Stimulated activated CD8-positive, alpha-beta memory T cell treated with anti-CD3 and anti-CD28 coated beads, Interleukin-4, amount 100 ng/mL, for 4 hours (primary cell): Measurements from ENCODE around the gene GLYR1.
"Not testable (repeated sequence)": the region's sequence is repeated elsewhere in the genome, so short reads cannot be mapped to it uniquely, and the experiment has no call there.

Experiments used
- DNase-seq, 2 donors: peaks; one replicate each; pipeline ENCODE4 v3.0.0-alpha.2; 2020; ENCODE audit warnings: low read depth in 2 of 2, low spot score in 1 of 2

Gene GLYR1

DNA sequence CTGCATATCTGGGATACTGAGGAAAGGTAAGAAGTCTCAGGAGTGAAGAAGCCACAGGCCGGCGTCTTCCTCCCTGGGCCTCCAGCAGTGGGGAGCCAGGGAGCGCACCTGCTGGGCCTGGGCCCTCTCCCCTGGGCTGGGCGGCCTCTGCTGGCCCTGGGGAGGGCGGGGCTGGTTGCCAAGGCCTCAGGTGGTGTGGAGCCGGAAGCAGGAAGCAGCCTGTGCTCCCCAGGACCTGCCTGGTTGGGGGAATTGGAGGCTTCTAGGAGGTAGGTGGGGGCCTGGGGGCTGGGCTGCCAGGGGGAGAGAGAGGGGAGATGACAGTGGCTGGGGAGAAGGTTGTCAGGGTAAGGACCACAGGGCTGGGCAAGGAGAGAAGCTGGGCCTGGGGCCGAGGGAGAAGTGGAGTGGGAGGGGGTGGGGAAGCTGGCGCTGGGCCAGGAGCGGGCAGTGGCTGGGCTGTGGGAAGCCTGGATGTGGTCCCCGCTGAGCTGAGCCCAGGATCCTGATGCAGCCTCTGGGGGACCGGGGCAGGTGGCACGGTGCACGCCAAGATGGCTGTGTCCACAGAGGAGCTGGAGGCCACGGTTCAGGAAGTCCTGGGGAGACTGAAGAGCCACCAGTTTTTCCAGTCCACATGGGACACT lies 51.8 kb downstream of the GLYR1 start, which contains the start of gene SMIM22:
SMIM22 (plus strand) TSS at position 189 of the 647 bp plus-strand sequence; CDS start at position 555, 366 bp downstream.
- no peak for DNase-seq

DNA sequence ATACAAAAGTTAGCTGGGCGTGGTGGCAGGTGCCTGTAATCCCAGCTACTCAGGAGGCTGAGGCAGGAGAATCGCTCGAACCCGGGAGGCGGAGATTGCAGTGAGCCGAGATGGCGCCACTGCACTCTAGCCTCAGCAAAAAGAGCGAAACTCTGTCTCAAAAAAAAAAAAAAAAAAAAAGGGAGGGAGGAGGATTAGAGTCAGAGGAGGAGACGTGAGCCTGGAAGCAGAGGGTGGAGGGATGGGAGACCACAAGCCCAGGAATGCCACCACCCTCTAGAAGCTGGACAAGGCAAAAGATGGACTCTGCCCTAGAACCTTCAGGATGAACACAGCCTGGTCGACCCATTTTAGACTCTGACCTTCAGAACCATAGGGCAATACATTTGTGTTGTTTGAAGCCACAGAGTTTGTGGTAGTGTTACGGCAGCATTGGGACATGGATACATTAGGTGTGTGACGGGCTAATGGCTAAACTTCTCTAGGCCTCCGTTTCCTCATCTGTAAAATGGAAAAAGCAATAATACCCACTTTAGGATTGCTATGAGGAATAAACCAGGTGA lies 54.1 kb downstream of the GLYR1 start:
- no peak for DNase-seq

DNA sequence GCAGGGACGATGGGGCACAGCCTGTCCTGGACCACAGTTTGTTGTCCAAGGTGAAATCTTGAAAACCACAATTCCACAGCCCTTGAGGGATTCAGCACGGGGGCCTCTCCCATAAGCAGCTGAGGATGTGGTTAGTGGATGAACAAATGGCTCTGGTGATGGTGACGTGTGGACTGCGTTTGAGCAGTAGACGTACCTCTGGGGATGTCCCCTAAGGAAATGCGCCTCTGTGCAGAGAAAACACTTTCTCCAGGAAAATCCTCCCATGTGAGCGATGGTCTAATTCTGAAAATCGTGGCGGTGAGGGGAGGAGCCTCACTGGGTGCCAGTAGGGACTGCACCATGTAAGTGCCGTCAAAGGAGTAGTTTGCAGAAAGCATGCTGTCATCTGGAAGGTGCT lies 56.2 kb downstream of the GLYR1 start:
- no peak for DNase-seq

DNA sequence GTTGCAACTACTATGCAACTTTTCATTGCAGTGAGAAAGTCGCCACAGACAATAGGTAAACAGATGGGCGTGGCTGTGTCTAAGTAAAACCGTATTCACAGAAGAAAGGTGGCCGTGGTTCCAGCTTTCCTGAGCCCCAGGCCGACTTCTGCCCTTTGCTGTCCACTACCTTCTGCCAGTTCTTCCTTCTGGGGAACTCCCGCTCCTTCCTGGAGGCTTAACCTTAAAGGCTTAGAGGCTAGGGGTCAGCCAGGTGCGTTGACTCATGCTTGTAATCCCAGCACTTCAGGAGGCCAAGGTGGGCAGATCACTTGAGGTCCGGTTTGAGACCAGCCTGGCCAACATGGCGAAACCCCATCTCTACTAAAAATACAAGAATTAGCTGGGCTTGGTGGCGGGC lies 56.8 kb downstream of the GLYR1 start:
- DNase-seq, result no peak

DNA sequence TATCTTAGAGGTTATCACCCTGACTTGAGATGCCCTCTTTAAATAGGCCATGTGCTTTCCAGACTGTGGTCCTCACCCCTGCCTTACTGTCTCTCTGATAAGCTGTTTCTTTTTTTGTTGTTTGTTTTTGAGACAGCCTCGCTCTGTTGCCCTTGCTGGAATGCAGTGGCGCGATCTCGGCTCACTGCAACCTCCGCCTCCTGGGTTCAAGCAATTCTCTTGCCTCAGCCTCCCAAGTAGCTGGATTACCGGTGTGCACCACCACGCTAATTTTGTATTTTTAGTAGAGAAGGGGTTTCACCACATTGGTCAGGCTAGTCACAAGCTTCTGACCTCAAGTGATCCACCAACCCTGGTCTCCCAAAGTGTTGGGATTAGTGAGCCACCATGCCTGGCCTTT lies 58.2 kb downstream of the GLYR1 start:
- no peak for DNase-seq

DNA sequence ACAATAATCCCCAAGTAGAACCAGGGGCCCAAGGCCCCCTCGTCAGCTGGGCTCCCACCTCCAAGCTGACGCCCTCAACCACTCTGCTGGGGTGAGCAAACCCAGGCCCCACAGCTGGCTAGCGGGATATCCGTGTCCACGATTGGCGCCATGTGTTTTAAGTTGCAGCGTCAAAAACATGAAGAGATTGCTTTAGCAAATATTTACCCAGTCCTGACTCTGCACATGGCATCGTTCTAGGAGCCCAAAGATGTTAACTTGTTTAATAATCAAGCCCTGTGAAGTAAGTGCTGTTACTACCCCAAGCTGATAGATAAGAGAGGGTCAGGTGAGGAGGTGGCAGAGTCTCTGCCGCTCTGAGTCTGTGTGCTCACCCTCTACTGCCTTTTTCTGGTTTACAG lies 58.6 kb downstream of the GLYR1 start:
- no peak for DNase-seq

DNA sequence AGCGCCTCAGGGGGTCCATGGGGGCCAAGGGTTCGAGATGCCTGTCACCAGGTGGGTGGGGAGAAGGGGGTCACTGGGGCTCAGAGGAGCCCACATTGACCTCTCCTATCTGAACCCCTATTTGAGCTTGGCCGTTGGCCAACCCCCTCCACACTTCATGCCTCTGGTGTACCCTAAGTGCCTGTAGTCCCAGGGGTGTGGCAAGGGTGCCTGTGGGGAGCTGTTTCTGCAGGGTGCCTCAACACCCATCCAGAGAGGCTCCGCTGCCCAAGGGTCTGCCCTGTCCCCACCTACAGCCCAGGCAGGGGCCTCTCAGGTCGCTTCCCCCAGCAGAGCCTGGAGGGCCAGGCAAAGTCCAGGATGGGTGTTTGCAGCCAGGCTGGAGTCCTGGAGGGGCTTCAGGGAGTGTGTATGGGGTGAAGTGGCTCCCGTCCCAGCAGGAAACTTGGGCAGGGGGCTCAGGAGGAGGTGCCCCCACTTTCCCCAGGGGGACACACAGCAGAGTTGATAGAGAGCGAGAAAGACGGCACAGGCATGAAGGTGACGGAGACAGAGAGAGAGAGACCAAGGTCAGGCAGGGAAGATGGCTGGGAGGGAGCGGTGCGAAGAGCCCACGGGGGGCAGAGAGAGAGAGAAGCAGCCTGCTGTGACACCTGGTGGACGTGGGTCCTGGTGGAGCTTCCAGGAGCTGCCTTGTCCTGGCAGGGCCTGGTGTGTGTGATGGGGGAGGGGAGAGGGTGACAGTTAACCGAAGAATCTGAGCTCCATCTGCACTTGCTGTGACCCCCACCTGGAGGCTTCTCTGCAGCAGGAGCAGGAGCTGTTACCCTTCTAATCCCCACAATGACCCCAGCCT lies 59.2 kb downstream of the GLYR1 start, which contains the start of gene SEPTIN12:
SEPTIN12 (minus strand) TSS at position 719 of the 856 bp plus-strand sequence; CDS start at position 19, 700 bp downstream.
- no peak for DNase-seq

DNA sequence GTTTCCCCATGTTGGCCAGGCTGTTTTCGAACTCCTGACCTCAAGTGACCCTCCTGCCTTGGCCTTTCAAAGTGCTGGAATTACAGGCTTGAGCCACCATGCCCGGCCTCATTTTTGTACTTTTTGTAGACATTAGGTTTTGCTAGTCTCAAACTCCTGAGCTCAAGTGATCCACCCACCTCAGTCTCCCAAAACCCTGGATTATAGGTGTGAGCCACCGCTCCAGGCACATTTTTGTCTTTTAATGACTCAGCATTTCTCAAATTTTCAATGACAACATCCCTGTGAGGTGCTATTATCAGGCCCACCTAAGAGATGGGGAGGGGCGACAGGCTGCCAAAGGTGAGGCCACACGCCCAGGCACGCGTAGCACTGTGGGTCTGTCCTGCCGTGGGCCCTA lies 60.0 kb downstream of the GLYR1 start:
- no peak for DNase-seq

DNA sequence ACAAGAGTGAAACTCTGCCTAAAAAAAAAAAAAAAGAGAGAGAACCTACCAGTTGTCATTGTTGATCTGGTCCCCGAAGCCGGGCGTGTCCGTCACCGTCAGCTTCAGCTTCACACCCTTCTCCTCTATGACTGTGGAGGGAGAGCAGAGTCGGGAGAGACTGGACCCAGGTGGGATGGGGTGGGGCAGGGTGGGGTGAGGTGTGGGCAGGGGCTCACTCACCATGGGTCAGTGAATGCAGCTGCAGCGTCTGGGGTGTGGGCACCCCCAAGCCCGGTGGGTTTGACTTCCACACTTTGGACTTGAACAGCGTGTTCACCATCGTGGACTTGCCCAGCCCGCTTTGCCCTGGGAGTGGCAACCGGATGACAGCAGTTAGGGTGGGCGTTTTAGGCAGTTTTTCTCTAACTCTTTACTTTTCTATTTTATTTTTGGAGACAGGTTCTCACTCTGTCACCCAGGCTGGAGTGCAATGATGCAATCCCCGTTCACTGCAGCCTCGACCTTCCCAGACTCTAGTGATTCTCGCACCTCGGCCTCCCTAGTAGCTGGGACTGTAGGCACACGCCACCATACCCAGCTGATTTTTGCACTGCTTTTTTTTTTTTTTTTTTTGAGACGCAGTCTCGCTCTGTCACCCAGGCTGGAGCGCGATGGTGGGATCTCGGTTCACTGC lies 61.2 kb downstream of the GLYR1 start:
- DNase-seq, result no peak

DNA sequence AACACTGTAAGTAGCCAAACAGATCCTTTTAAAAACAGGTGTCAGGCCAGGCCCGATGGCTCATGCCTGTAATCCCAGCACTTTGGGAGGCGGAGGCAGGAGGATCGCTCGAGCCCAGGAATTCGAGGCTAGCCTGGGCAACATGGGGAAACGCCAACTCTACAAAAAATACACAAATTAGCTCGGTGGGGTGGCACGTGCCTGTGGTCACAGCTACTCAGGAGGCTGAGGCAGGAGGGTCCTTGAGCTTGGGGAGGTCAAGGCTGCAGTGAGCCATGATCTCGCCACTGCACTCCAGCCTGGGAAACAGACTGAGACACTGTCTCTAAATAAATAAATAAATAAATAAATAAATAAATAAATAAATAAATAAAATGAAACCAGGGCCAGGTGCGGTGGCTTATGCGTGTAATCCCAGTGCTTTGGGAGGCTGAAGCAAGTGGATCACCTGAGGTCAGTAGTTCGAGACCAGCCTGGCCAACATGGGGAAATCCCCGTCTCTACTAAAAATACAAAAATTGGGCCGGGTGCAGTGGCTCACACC lies 62.6 kb downstream of the GLYR1 start:
- not testable (repeated sequence) for DNase-seq

DNA sequence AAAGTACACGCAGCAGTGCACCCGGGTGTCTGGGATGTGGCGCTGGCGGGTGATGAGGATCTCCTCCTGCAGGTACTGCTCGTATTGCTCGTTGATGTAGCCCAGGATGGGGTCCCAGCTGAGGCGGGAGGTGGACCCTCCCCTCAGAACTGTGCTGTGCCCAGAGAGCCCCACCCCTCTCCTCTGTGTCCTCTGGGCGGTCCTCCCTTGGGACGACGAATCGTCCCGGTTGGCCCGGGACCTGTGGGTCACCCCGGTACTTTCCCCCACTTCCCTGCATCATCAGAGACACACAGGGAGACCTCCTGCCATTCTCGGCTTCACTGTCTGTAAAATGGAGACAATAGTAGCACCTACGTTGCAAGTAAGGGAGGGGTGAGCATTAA lies 63.1 kb downstream of the GLYR1 start:
- DNase-seq, result no peak

DNA sequence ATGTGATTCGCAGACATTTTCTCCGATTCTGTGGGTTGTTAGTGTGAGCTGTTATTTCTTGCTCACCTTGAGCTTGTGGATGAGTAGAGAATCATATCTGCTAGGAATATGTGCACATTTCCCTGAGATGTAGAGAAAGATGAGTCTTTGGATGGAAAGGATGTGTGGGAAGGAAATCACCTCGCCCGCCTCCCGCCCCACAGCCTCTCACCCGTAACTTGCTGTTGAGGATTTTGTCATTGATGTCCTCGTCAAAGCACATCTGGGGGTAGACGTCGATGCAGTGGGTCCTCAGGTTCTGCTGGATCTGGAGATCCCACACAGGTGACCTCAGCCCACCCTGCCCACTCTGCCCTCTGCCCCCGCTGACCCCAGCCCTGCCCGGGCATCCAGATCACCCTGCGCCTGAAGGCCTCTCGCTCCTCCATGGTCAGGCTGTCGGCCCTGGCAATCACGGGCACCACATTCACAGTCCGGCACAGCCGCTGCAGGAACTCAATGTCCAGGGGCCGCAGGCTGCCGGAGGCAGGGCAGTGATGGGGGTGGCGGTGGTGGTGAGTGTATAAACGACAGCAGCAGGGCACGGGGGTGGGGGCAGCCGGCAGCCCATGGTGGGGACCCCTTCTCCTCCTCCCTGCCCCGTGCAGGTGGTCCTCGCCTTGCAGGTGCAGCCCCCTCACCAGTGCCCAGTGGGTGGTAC lies 63.7 kb downstream of the GLYR1 start:
- DNase-seq, result no peak

DNA sequence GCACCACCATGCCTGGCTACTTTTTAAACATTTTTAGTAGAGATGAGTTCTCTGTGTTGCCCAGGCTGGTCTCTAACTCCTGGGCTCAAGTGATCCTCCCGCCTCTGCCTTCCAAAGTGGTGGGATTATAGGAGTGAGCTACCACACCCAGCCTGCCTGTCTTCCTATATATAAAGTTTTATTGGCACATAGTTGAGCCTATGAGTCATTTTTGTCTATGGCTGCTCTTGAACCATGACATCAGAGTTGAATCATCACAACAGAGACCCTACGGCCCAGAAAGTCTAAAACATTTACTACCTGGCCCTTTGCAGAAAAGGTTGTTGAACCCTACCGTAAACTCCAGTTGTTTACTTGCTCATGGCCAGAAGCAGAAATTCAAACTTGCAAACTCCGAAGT lies 66.9 kb downstream of the GLYR1 start:
- no peak for DNase-seq

DNA sequence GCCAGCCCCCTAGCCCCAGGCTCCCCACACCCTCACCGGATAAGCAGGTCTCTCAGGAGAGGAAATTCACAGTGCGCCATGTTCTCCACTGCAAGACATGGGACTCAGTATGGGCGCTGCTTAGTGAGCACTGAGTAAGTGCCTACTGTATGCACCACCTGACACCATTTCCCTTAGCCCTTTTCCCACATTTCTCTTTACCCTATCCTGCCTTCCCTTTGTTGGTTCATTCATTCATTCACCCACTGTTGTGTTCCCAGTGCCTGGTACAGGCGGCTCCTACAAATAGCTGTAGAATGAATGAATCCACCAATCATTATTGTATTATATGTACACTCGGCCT lies 69.1 kb downstream of the GLYR1 start:
- no peak for DNase-seq

DNA sequence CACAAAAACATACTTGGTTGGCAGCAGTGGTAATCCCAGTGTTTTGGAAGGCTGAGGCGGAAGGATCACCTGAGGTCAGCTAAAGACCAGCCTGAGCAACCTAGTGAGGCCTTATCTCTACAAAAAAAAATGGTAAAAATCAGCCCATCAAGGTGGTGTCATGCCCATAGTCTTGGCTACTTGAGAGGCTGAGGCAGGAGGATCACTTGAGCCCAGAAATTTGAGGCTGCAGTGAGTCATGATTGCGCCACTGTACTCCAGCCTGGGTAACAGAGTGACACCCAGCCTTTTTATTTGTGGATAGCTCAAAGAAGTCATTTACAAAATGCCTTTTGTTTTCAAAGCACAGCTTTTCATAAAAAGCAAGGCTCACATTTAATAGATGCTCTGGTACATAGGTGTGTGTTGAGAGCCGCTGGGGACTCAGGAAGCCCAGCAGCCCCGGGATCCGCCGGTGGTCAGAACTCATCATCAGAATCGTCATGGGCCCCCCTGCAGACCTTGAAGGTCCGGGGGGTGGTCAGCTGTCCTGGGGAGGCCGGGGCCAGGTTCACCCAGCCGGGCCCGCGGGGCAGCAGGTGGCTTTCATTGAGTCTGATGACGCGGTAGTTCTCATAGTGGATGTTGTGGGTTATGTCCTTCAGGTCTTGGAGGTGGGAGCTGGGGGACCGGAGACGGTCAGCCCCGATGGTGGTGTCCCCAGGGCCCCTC lies 69.6 kb downstream of the GLYR1 start:
- no peak for DNase-seq

DNA sequence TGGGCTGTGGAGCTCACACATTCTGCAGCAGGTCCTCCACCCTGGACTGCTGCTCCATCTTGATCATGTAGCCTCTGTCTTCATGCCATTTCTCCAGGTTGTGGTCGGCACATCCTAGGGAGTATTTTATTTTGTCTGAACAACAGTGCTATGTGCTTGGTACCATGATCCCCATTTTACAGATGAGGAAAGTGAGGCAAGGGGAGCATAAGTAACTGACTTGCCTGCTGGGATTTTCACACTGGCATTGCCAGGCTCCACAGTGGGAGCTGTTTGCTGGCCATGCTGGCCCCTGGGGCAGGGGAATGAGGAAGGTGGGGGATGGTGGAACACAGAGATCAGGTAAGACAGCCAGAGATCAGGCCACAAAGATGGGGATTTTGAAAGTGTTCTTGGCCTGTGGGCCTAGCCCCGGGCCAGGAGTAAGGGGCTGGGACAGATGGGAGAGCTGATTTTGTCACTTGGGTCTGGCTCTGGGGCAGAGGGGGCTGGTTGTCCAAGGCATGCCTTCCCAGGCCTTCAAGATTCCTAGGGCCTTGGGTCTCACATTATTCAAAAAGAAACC lies 70.9 kb downstream of the GLYR1 start:
- DNase-seq, result no peak

DNA sequence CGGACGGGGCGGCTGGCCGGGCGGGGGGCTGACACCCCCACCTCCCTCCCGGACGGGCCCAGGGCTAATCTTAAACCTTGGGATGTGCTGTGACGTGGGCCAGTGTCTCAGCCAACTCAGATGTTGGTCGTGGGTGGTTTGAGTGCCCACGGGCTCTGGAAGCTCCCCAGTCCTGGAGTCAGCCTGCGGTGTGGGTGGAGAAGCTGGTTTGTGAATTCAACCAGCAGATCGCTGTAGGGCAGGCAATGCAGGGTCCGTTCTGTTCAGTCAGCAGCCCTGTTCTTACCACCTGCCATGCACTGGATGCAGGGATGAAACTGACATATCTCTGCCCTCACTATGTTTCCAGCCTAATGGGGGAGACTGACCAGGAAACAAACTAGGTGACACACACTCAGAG lies 72.1 kb downstream of the GLYR1 start:
- DNase-seq, result no peak

DNA sequence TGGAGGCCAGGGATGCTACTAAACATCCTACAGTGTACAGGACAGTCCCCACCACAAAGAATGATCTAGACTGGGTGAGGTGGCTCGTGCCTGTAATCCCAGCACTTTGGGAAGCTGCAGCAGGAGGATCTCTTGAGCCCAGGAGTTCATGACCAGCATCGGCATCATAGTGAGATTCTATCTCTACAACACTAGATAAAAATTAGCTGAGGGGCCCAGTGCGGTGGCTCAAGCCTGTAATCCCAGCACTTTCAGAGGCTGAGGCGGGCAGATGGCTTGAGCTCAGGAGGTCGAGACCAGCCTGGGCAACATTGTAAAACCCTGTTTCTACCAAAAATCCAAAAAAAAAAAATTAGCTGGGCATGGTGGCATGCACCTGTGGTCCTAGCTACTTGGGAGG lies 74.7 kb downstream of the GLYR1 start:
- no peak for DNase-seq

DNA sequence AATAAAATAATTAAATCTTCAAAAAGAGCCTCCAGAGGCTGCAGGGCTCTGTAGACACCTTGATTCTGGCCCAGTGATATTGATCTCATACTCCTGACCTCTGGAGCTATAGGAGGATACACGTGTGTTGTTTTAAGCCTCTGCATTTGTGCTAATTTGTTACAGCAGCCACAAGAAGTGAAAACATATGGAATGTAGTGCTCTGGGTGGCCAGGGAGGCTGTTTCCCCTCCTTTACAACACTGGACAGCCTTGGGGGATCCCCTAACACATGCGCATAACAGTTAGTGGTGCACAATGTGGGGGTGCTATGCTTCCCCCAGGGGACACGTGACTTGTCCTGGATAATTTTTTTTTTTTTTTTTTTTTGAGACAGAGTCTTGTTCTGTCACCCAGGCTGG lies 75.4 kb downstream of the GLYR1 start:
- no peak for DNase-seq

DNA sequence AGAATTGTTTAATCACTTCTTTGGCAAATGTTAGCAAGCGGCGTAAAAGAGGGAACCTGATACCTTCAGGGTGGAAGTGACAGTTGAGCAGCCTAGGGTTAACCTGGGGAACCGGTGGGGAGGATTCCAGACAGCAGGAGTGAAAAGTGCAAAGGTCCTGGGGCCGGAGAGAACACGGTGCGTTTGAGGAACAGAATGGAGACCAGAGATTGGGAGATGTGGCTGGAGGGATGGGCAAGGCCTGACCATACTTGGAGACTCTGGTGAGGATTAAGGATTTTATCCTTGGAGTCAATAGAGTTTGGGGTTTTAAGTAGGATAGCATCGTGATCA lies 77.8 kb downstream of the GLYR1 start:
- no peak for DNase-seq
